Mesendoderm (in vitro differentiated cells): Measurements from ENCODE around the gene PTGDS.

Experiments used
- DNase-seq: peaks from one replicate; pipeline ENCODE4 v3.0.0; 2013
- H2AK5ac ChIP-seq: 2 replicates; pipeline ENCODE4 v1.6.1; 2013; ENCODE audit warnings: low read length, inconsistent platforms
- H2BK120ac ChIP-seq: 2 replicates; pipeline ENCODE4 v1.6.1; 2013; ENCODE audit warnings: low read depth, mild to moderate bottlenecking, low read length, moderate library complexity, mixed read lengths
- H2BK15ac ChIP-seq: replicated peaks from 2 replicates; pipeline ENCODE4 v1.6.1; 2013; ENCODE audit warnings: low read depth, mild to moderate bottlenecking, moderate library complexity
- H2BK5ac ChIP-seq: 2 replicates; pipeline ENCODE4 v1.6.1; 2013; ENCODE audit warnings: low read length, inconsistent platforms
- H3K18ac ChIP-seq: 2 replicates; pipeline ENCODE4 v1.6.1; 2013; ENCODE audit warnings: mild to moderate bottlenecking, low read length, mixed read lengths
- H3K23ac ChIP-seq: one replicate; pipeline ENCODE4 v1.6.1; 2013; ENCODE audit warnings: low read length
- H3K27ac ChIP-seq: 2 replicates; pipeline ENCODE4 v1.5.1; 2013; ENCODE audit warnings: low read depth, mild to moderate bottlenecking, inconsistent platforms, low read length, moderate library complexity
- H3K27me3 ChIP-seq: 2 replicates; pipeline ENCODE4 v1.6.1; 2013; ENCODE audit warnings: low read length, control low read depth, mild to moderate bottlenecking, inconsistent platforms; ENCODE audit not compliant: insufficient read depth, poor library complexity
- H3K36me3 ChIP-seq: 2 replicates; pipeline ENCODE4 v1.6.1; 2013; ENCODE audit warnings: low read length, inconsistent platforms; ENCODE audit not compliant: control insufficient read depth, insufficient read depth
- H3K4ac ChIP-seq: one replicate; pipeline ENCODE4 v1.6.1; 2013; ENCODE audit warnings: low read depth, mild to moderate bottlenecking, low read length, moderate library complexity
- H3K4me1 ChIP-seq: 2 replicates; pipeline ENCODE4 v1.6.1; 2013; ENCODE audit warnings: low read depth, low read length, inconsistent platforms; ENCODE audit not compliant: control insufficient read depth
- H3K4me2 ChIP-seq: 2 replicates; pipeline ENCODE4 v1.6.1; 2013; ENCODE audit warnings: low read length
- H3K4me3 ChIP-seq: 2 replicates; pipeline ENCODE4 v1.5.1; 2013; ENCODE audit warnings: mild to moderate bottlenecking, low read length
- H3K56ac ChIP-seq: one replicate; pipeline ENCODE4 v1.6.1; 2013; ENCODE audit warnings: low read length
- H3K79me1 ChIP-seq: 2 replicates; pipeline ENCODE4 v1.6.1; 2013; ENCODE audit warnings: low read length, inconsistent platforms
- H3K79me2 ChIP-seq: 2 replicates; pipeline ENCODE4 v1.6.1; 2013; ENCODE audit warnings: mild to moderate bottlenecking, low read length; ENCODE audit not compliant: control insufficient read depth, insufficient read depth
- H3K9ac ChIP-seq: 2 replicates; pipeline ENCODE4 v1.6.1; 2013; ENCODE audit warnings: low read length, inconsistent platforms
- H4K5ac ChIP-seq: one replicate; pipeline ENCODE4 v1.6.1; 2013; ENCODE audit warnings: low read length
- H4K8ac ChIP-seq: one replicate; pipeline ENCODE4 v1.6.1; 2013; ENCODE audit warnings: low read depth, mild to moderate bottlenecking, control low read depth, low read length, moderate library complexity
- WGBS: extraction: QIAGEN DNeasy Blood & Tissue Kit; methylation state at CpG from one replicate; pipeline ENCODE4 v1.1.7; 2013; ENCODE audit warnings: low lambda C conversion rate, missing lambda C conversion rate; ENCODE audit not compliant: insufficient coverage; ENCODE audit errors: extremely low coverage; 5-methylcytosine and 5-hydroxymethylcytosine counted together

The PTGDS gene

GRCh38 chr9:136995772-136996311 is 18.5 kb downstream of the PTGDS start:
- Histone ChIP-seq H3K56ac (no peak overlapping the region), H4K8ac (no peak overlapping the region), H2BK15ac (no peak overlapping the region), H3K79me1 (peaks cover 4% of the 10 kb centered on the region), H3K36me3 (no peaks in the 10 kb centered on the region), H2AK5ac (no peak overlapping the region), H4K5ac (no peak overlapping the region), H2BK5ac (no peak overlapping the region), H3K4me2 (no peak overlapping the region), H2BK120ac (no peak overlapping the region), H3K4me1 (peaks cover 3% of the 10 kb centered on the region), H3K27me3 (no peaks in the 10 kb centered on the region), H3K9ac (peak overlapping the region; percentile 56), H3K4me3 (no peak overlapping the region), H3K27ac (no peak overlapping the region), H3K4ac (no peak overlapping the region), H3K18ac (no peak overlapping the region), H3K79me2 (no peaks in the 10 kb centered on the region), H3K23ac (no peak overlapping the region)
- no CpG with 5 or more reads among the region's 12 CpGs for WGBS
- no peak for DNase-seq

- DNase-seq, result peak; percentile 58
- peaks cover 3% of the 10 kb centered on the region for H3K4me1 ChIP-seq
- no peaks in the 10 kb centered on the region for H3K27me3 ChIP-seq
- H4K8ac ChIP-seq, result no peak within 1 kb of the TSS
- no peak within 1 kb of the TSS for H2BK5ac ChIP-seq
- no peak within 1 kb of the TSS for H3K4ac ChIP-seq
- no peak within 1 kb of the TSS for H2BK15ac ChIP-seq
- no peak within 1 kb of the TSS for H2AK5ac ChIP-seq
- H2BK120ac ChIP-seq, result no peak within 1 kb of the TSS
- no peaks in the 10 kb centered on the region for H3K36me3 ChIP-seq
- peak within 1 kb of the TSS; percentile 56 for H3K9ac ChIP-seq
- H3K56ac ChIP-seq, result peak within 1 kb of the TSS; percentile 67
- WGBS, result no CpG with 5 or more reads among the region's 35 CpGs
- H3K79me2 ChIP-seq, result no peaks in the 10 kb centered on the region
- H3K23ac ChIP-seq, result no peak within 1 kb of the TSS
- H3K18ac ChIP-seq, result no peak within 1 kb of the TSS
- no peak within 1 kb of the TSS for H4K5ac ChIP-seq
- H3K4me2 ChIP-seq, result peak within 1 kb of the TSS; percentile 37
- H3K79me1 ChIP-seq, result peaks cover 4% of the 10 kb centered on the region
- no peak within 1 kb of the TSS for H3K4me3 ChIP-seq
- no peak within 1 kb of the TSS for H3K27ac ChIP-seq
Measured at GRCh38 chr9:136996361-136997292, 19.3 kb downstream of the PTGDS start, which contains the start of gene CLIC3. Gene CLIC3, minus strand, starts transcription at chr9:136996568. Its CDS starts 25 bp downstream, at chr9:136996543.

- H3K9ac ChIP-seq, result peak overlapping the region; percentile 24
- no CpG with 5 or more reads among the region's 10 CpGs for WGBS
- H3K27ac ChIP-seq, result no peak overlapping the region
- H3K79me2 ChIP-seq, result no peaks in the 10 kb centered on the region
- H3K36me3 ChIP-seq, result no peaks in the 10 kb centered on the region
- H3K18ac ChIP-seq, result no peak overlapping the region
- DNase-seq, result no peak
- no peak overlapping the region for H2BK120ac ChIP-seq
- no peak overlapping the region for H2BK5ac ChIP-seq
- no peak overlapping the region for H3K4ac ChIP-seq
- H3K56ac ChIP-seq, result no peak overlapping the region
- H2AK5ac ChIP-seq, result no peak overlapping the region
- H4K8ac ChIP-seq, result no peak overlapping the region
- no peaks in the 10 kb centered on the region for H3K27me3 ChIP-seq
- H3K4me1 ChIP-seq, result peaks cover 3% of the 10 kb centered on the region
- H2BK15ac ChIP-seq, result no peak overlapping the region
- H3K4me3 ChIP-seq, result no peak overlapping the region
- no peak overlapping the region for H3K23ac ChIP-seq
- H4K5ac ChIP-seq, result no peak overlapping the region
- H3K79me1 ChIP-seq, result peaks cover 4% of the 10 kb centered on the region
- H3K4me2 ChIP-seq, result no peak overlapping the region
Measured at GRCh38 chr9:136997371-136997770, 20.1 kb downstream of the PTGDS start.

- no peak overlapping the region for H3K4ac ChIP-seq
- no peaks in the 10 kb centered on the region for H3K36me3 ChIP-seq
- DNase-seq, result no peak
- peaks cover 4% of the 10 kb centered on the region for H3K79me1 ChIP-seq
- H3K27me3 ChIP-seq, result no peaks in the 10 kb centered on the region
- H3K79me2 ChIP-seq, result no peaks in the 10 kb centered on the region
- no peak overlapping the region for H3K27ac ChIP-seq
- no peak overlapping the region for H3K23ac ChIP-seq
- no CpG with 5 or more reads among the region's 18 CpGs for WGBS
- H3K4me2 ChIP-seq, result no peak overlapping the region
- no peak overlapping the region for H3K56ac ChIP-seq
- H2BK120ac ChIP-seq, result no peak overlapping the region
- no peak overlapping the region for H3K4me3 ChIP-seq
- no peak overlapping the region for H2BK5ac ChIP-seq
- H2AK5ac ChIP-seq, result no peak overlapping the region
- H4K8ac ChIP-seq, result no peak overlapping the region
- peaks cover 3% of the 10 kb centered on the region for H3K4me1 ChIP-seq
- H3K9ac ChIP-seq, result no peak overlapping the region
- H4K5ac ChIP-seq, result no peak overlapping the region
- no peak overlapping the region for H3K18ac ChIP-seq
- no peak overlapping the region for H2BK15ac ChIP-seq
Measured at GRCh38 chr9:136997830-136998234, 20.5 kb downstream of the PTGDS start.

- no peak for DNase-seq
- no peak overlapping the region for H3K27ac ChIP-seq
- no peaks in the 10 kb centered on the region for H3K27me3 ChIP-seq
- no peak overlapping the region for H2BK120ac ChIP-seq
- no peaks in the 10 kb centered on the region for H3K79me1 ChIP-seq
- H3K56ac ChIP-seq, result no peak overlapping the region
- H4K8ac ChIP-seq, result no peak overlapping the region
- H4K5ac ChIP-seq, result no peak overlapping the region
- no peaks in the 10 kb centered on the region for H3K36me3 ChIP-seq
- WGBS, result no CpG with 5 or more reads among the region's 10 CpGs
- no peak overlapping the region for H3K23ac ChIP-seq
- no peak overlapping the region for H3K9ac ChIP-seq
- no peak overlapping the region for H2BK15ac ChIP-seq
- peaks cover 3% of the 10 kb centered on the region for H3K4me1 ChIP-seq
- H3K4me2 ChIP-seq, result no peak overlapping the region
- no peak overlapping the region for H2AK5ac ChIP-seq
- H3K18ac ChIP-seq, result no peak overlapping the region
- H3K79me2 ChIP-seq, result no peaks in the 10 kb centered on the region
- H3K4ac ChIP-seq, result no peak overlapping the region
- no peak overlapping the region for H3K4me3 ChIP-seq
- no peak overlapping the region for H2BK5ac ChIP-seq
Measured at GRCh38 chr9:137000177-137000930, 23.1 kb downstream of the PTGDS start.
